Fibroblast of skin of right quadriceps (primary cell): ENCODE measurements around the gene NTN3.
"Not testable (repeated sequence)": the region's sequence is repeated elsewhere in the genome, so short reads cannot be mapped to it uniquely, and the experiment has no call there.

ENCODE experiments used
- DNase-seq: peaks from one replicate; pipeline ENCODE4 v3.0.0-alpha.2; 2013

The NTN3 gene

DNA sequence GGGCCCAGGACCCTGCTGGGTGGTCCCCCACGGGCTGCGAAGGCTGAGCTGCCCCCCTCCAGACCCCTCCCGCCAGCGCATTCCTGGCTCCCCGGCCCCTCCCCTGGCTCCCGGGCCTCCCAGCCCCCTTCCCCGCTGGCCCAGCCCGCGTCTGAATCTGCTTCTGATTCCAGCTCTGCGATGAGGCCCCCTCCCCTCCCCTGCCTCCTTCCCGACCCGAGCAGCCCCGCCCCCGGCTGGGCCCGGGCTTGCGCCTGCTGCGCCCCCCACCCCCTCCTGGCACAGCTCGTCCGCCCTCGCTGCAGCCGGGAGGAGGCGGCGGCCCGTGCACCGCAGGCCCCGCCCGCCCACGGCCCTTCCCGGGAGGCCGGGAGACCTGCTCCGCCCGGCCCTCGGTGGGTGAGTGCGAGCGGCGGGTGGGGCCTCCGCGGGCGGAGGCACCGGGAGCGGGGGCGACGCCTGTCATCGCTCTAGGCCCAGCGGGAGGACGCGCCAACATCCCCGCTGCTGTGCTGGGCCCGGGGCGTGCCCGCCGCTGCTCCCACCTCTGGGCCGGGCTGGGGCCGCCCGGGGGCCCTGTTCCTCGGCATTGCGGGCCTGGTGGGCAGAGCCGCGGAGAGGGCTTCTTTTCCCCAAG lies at the start of gene NTN3:
Gene NTN3, plus strand, starts transcription at position 282 of the 637 bp plus-strand sequence. CDS start 405 bp downstream, outside the sequence.
- DNase-seq, result peak; percentile 32

DNA sequence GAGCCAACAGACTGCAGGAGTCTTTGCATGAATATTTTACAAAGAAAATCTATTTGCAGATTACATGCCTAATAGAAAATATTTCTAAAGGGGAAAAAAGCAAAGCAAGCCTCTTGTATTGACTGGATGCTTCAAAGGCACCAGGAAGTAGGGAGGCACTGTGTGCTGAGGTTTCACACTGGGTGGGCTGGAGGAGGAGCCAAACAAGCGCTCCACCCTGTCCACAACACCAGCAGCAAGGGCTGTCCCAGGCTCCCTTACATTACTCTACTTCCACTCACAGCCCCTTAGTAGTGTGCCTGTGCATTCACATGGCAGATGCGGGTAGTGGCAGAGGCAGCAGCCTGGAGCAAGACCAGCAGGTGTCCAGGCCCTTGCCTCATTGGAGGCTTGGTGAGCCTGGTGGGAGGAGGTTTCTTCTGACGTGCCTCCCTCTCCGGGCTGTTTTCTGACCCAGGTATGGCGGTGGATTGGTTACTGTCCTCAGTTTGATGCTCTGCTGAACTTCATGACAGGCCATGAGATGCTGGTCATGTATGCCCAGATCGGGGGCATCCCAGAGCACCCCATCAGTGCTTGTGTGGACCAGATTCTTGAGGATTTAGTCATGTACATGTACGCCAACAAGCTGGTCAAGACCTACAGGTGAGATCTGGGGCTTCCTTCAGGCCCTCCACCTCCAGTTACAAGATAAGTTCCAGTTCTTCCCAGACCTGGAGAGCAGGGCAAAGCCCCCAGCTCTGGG lies 48.8 kb upstream of the NTN3 start:
- DNase-seq, result no peak

DNA sequence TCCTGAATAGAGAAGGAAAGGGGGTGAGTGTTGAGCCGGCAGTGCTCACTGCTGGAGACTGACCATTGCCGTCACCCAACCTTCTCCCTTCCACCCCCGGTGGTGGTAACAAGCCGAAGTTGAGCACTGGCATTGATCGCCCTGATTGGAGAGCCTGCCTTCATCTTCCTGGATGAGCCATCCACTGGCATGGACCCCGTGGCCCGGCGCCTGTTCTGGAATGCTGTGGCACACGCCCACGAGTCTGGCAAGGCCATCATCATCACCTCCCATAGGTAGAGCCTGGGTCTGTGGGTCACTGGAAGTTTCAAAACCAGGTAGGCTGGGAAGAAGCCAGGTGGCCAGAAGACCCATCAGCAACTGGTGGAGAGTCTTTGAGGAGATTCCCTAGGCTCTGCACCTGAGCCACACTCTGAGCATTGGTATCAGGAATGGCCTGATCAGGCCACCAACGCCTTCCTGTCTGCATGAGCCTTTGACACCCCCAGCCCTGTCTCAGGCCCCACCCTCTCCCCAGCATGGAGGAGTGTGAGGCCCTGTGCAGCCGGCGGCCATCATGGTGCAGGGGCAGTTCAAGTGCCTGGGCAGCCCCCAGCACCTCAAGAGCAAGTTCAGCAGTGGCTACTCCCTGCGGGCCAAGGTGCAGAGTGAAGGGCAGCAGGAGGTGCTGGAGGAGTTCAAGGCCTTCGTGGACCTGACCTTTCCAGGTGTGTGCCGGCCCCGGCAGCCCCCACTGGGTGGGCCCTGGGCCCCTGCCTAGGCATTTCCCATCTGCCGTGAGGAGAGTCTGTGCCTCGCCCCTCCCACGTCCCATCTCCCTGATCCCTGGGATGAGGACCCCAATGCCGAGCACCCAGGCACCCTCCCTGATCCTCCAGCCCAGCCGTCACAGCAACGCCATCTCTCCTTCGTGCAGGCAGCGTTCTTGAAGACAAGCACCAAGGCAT lies 46.8 kb upstream of the NTN3 start:
- no peak for DNase-seq

DNA sequence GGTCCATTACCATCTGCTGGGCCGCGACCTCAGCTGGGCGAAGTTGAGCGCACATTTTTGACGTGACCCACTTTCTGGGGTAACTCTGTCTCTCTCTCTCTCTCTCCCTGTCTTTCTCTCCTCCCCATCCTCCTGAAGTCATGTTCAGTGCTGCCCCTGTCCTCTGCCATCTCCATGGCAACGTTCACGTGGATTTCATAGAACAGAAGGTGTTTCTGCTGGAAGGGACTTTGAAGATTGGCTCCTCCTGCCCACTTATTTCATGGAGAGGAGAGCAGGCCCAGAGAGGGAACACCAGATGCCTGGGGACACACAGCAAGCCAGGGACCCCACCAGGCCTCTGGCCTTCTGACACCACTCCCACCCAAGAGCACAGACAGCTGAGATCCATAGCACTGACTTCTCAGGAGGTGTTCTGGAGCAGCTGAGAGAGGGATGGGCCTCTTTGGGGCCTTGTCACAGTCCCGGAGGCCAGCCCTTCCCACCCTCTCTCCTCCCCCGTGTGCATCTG lies 46.0 kb upstream of the NTN3 start:
- DNase-seq, result no peak

DNA sequence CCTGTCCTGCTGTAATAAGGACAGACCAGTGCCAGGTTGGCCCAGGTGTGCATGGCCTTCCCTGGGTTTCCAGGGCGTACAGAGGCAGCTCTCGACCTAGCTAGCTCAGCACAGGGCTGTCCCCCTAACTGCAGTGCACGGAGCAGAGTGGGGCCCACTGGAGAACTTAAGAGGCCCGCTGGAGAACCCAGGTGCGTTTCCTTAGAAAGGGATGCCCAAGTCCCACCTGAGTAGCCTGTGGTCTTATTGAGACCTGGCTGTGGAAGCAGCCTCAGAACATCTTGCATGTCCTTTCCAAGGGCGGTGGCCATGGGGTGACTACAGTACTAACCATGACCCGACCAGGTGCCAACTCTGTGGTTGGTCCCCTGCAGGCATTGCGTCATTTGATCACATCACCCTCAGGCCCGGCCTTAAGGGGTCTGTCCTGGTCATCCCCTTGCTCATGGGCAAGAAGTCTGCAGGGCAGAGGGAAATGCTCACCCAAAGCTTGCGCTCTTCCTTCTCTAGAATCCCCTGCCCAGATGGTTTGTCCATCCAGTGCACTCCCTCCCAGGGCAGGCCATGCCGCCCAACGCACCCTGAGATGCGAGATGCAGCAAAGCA lies 45.2 kb upstream of the NTN3 start:
- DNase-seq, result no peak

DNA sequence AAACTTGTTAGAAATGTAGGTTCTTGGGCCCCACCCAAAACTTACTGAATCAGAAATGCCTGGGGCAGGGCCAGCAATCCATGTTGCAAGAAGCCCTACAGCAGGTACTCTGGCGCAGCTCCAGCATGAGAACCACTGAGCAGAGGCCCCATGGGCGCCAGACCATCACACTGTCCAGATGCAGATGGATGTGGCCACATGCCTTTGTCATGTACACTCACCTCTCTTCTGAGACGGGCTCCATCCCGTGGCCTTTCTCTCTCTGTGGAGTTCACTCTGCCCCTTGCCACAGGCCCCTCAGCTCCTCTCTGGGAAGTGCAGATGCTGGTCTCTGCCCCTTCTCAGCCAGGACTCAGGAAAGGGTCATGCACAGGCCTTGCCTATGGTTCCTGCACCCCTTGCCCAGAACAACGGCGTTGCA lies 44.1 kb upstream of the NTN3 start:
- no peak for DNase-seq

DNA sequence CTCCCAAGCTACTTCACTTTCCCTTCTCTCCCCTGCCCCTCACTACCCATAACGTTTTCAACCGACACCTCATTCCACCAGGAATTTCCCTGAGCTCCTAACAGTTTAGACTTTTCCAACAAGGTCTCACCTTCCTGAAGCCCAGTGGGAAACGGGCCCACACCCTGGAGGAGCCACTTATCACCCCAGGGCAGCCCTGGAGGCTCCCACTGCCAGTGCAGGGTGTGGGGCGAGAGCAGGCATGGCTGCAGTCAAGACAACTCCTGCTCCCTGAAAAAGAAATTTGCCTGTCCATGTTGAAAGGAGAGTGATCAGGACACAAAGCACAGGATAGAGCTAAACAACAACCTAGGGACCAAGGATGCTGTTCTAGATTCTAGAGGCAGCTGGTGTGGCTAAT lies 43.6 kb upstream of the NTN3 start:
- no peak for DNase-seq

DNA sequence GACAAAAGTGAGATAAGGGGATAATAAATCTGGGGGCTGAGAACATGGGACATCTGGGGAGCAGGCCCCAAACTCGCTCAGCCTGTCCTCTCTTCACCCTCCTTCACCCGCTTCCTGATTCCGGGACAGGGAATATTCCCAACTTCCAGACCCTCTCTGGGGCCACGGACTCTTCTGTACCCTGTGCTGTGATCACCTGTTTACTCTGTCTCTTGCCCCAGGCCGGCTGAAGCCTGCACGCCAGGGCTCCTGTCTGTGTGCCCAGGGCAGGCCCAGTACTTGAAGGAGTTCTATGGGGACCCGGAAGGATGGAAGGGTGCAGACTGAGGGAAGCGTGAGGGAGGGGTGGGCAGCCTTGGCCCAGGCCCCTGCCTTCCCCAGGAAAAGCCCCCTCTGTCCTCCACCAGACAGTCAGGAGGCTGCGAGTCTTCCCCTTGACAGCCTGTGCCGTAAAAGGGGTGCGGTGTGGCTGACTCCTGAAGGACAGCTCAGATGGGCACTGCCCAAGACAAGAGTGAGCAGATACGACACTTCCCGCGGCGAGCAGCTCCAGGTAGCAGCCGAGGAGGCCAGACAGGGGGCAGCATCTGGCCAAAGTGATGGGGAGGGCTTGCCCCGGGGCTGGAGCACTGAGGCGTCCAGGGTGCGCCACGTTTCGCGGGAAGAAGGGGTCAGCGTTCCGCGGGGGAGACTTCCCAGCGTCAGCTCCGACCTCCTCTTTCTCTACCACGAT lies 42.9 kb upstream of the NTN3 start:
- DNase-seq, result peak; percentile 26

DNA sequence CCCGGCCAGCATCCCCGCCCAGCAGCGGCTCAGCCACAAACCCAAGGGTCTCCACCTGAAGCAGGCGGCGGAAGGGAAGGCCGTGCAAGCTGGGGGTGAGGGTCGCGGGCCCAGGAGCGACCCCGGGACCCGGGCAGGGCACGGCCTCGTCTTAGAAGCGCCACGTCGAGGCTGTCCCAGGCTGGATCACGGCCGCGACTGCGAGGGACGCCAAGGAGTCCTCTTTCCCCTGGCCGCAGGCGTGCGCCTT lies 42.4 kb upstream of the NTN3 start:
- no peak for DNase-seq

DNA sequence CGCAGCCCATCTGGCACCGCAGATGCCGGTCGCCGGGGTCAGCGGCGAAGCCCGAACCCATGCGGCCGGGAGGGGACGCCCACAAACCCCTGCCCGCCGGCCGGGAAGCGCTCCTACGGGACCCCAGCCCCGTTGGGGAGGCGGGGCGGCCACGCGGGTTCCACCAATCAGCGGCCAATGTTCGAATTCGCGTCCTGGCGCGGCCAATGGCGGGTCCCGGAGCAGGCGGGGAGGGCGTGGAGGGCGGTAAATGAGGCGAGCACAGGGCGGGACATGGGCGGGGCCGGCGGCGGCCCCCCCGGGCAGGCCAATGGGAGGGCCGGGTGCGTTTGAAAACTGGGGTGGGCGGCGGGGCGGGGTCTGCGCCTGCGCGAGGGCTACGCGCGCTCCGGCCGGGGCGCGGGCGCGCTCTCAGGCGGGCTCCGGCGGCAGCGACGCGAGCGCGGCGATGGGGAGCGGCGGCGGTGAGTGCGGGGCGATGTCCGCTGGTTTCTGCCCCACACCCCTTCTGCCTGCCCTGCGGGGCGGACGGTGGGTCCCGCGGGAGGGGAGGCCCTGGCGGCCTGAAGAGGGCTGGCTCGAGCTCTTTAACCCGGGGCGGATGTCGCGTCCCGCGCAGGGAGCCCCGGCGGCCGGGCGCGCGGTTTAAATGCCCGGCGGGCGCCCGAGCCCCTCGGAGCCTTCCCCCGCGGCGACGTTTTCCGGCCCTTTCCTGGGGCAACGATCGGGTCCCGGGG lies 41.9 kb upstream of the NTN3 start, which contains the start of gene CCNF:
Gene CCNF, plus strand, starts transcription at position 414 of the 737 bp plus-strand sequence. Its CDS starts 35 bp downstream, at position 449.
- DNase-seq, result peak; percentile 96

DNA sequence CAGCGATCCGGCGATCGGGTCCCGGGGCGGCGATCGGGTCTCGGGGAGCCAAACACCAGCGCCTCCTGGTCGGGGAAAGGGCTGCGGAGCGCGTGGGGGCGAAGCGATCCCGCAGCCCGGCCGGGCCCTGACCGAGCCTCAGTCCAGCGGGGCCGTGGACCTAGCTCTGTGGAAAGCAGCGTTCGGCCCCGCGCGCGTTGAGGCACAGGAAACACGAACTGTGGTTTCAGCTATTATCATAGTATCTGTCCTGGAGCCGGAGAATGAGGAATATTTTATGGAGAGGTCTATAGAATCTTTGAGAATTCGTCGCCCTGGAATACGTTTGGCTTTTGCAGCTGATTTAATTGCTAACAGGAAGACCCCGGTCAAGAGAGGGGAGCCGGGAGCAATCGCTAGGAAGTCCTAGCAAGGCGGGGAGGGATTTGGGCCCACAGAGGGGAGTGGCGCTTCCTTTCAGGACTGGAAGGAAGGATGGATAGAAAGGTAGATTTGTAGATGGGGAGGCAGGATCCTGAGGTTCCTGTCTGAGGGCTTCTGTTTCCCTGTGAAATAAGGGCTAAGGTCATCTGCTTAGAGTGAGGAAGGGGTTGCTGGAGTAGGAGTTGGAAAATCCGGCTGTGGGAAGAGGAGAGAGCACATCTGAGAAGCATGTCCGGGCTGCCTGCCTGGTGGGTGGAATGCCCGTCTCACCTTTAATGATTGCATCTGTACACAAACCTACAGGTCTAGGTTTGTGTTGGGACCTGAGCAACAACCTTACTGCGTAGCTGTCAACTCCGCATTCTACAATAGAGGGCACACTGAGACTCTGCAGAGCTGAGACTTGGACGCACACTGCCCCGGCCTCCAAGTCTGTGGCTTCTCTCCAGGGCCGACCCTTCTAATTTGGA lies 41.1 kb upstream of the NTN3 start:
- no peak for DNase-seq

DNA sequence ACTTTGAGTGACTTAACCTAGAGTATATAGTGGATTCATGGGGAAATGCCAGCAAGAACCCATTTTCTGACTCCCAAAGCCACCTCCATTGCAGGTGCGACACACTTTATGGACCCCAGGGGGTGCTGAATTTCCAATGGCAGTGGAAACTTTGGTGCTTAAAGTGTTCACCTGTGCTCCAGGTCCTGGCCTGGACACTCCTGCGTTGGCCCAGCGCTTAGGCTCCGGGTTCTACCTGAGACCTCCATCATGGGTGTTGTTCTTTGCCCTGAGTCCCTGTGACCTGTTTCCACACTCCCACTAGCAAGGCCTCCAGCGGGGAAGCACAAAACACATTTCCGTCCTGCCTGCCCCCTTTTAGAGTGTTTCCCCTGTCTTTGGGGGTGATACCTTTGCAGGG lies 38.8 kb upstream of the NTN3 start:
- no peak for DNase-seq

DNA sequence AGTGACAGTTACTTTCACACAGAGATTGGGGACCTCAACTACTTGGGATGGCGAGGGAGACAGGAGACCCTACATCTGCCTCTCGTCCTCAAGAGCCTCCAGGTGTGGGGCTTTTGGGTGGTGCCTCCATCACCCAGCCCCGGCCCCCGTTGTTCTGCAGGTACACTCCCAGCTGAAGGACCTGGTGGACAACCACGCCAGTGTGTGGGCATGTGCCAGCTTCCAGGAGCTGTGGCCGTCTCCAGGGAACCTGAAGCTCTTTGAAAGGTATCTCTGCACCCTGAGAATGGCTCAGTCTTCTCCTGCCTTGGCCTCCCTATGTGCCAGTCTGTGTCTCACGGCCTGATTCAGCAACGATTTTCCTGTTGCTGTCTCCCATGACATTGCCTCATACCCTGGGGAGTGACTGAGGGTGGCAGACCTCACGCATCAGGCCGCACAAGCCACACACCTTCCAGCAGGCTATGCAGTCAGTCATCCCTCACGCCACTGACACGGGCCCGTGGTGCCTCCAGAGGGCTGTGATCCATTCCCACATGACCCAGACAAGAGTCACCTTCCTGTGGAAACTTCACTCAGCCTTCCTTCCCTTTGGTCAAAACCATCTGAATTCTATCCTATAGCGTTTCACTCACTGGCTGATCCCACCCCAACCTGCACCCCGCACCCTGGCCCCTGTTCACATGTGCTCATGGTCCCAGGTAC lies 38.1 kb upstream of the NTN3 start:
- no peak for DNase-seq

DNA sequence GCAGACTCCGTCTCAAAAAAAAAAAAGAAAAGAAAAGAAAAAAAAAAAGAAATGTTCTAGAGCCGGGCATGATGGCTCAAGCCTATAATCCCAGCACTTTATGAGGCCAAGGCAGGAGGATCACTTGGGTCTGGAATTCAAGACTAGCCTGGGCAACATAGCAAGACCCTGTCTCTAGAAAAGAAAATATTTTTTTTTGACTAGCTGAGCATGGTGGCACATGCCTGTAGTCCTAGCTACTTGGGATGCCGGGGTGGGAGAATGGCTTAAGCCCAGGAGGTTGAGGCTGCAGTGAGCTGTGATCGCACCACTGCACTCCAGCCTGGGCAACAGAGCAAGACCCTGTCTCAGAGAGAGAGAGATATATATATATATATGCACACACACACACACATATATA lies 35.9 kb upstream of the NTN3 start:
- not testable (repeated sequence) for DNase-seq

DNA sequence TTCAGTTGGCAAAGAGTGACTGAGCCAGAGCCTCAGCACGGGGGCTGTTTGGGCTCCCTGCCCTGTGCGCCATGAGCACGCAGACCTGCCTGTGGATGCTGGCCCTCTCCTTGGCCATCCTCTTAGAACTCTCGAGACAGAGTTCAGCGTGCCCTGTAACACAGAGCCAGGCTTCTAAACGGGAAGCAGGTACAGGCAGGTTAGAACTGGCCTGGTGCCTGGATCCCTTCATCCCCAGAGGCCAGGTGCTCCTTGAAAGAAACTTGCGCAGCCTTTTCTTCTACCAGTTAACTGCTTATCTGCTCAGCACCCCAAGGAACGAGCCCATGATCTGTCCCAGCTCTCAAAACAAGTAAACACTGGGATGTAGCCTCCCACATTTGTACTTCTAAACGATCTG lies 35.0 kb upstream of the NTN3 start:
- DNase-seq, result no peak

DNA sequence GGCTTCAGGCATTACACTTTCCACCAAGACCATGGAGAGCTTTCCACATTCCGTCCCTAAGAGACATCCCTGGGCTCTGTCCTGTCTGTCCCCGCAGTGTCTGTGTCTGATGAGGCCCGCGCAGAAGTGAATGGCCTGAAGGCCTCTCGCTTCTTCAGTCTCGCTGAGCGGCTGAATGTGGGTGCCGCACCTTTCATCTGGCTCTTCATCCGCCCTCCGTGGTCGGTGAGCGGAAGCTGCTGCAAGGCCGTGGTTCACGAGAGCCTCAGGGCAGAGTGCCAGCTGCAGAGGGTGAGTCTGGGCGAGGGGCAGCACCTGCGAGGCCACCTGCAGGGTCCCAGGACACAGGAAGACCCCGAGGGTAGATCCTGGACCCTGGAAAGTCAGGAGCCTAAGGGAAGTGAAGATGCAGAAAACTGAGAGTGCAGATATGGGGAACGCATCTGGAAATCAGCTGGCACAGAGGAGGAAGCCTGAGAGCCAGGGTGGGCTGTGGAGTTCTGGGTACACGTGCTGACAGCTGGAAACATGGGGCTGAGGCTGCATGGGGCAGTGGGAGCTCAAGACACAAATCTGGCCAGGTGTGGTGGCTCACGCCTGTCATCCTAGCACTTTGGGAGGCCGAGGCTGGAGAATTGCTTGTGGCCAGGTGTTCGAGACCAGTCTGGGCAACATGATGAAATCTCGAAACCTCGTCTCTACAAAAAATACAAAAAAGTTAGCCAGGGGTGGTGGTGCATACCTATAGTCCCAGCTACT lies 33.9 kb upstream of the NTN3 start:
- no peak for DNase-seq

DNA sequence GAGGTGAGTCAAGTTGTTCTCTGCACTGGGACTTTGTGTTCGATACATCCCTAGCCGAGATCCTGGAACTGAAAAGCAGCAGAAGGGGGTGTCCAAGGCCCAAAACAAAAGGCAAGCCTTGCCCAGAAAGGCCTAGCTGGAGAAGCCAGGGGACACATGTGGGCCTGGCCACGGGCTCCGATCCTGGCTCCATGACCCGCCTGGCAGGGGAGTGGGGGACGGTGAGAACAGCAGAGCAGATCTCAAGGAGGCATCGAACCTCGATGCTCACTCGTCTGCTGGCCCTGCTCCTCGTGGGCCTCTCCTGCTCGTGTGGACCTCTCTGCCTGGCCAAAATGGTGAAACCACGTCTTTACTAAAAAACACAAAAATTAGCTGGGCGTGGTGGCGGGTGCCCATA lies 33.0 kb upstream of the NTN3 start:
- DNase-seq, result no peak

DNA sequence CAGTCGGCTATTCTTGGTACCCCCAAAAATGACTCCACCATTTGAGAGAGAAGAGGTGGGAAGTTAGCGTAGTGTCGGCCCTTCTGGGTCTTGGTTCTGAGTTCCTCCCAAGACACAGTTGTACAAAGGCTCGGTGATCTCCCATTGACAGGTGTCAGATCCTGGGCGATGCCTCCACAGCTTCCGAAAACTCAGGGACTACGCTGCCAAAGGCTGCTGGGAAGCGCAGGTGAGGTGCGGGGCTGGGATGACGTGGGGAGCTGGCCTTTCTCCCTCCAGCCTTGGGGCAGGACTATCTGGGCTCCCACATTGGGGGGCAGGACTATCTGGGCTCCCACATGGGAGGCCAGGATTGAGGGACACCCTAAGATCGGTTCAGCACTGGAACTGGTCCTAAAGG lies 31.5 kb upstream of the NTN3 start:
- DNase-seq, result no peak
